ENCODE measurements around the gene TEX2.
"Not testable (repeated sequence)": the region's sequence is repeated elsewhere in the genome, so short reads cannot be mapped to it uniquely, and the experiment has no call there.

TEX2 gene

DNA sequence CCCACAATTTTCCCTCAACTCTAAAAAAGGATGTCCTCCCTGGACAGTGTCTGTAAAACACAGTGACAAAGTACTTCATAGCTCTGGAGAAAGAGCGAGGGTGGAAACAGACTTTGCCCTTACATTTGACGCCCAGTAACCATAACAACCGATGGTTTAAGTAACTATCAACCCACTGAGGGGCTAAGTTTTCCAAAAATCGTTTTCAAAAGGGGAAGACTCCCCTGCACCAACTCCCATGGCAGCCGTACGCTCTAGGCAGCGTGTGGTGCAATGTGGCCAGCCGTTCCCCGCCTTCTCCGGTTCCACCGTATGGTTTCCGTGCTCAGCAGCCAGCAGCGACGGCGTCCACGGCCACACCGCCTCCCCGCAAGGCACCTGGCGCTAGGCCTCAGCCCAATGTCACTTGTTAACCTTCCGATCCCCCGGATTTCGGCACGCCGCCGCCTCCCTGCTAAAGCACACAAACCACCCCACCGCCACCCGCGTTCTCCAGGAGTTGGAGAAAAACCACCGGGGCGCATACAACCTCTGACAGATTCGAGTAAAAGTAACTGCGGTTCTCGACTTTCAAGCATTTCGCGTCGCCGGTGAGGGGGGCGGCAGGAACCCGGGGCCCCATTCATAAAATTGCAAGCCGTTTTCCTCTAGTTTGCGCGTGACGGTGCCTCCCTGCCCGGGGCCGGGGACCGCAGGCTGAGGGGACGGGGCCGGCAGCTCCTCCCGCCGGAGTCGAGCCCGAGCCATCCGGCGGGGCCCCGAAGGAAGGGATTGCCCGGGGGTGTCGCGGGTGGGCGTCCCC is 661 bp downstream of the TEX2 start:
- no peak for DNase-seq

DNA sequence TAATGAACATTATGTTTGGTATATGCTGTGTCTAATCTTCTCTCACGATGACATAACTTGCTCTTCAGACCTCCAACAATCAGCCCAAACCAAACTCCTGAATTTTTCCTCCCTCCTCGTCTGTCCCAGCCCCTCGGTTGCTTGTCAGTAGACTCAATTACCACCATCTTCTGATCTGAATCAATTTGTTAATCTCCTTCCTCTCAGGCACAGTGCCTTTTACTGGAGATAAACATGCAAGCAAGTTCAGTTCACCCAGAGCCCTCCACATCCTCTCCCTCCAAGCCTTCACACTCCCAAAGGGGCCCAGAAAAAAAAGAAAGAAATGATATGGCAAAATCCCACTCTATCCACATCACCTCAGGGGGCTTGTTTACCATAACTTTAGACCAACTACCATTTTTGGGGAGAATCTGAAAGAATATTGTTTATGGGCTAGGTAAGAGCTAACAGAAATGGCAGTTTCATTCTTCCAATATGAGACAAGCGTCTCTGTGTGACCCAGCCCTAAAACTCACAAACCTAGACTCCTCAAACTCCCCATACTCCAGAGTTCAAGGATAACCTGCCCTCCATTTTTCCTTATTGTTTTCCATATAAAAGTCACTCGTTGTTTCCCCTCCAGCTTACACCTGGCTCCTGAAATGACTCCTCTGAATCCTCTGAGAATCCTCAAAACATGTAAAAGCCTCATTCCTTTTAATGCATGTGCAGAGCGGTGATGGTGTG is 1.5 kb downstream of the TEX2 start:
- DNase-seq, result no peak

DNA sequence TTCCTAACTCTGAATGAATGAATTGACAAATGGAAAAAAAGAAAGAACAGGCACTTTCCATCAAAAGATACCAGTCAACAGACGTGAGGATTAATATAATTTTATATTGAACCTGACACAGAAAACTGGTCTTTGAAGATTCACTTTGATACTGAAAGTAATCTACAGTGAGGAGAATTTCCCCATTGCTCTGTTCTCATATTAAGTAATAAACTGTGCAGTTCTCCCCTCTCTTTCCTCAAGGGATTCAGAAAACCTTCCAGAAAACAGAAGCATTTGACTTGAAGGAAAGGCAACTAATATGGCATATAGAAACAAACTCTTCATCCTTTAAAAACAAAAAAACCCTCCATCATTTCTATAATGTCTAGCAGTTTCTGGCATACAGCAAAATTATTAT is 2.2 kb downstream of the TEX2 start:
- DNase-seq, result no peak

DNA sequence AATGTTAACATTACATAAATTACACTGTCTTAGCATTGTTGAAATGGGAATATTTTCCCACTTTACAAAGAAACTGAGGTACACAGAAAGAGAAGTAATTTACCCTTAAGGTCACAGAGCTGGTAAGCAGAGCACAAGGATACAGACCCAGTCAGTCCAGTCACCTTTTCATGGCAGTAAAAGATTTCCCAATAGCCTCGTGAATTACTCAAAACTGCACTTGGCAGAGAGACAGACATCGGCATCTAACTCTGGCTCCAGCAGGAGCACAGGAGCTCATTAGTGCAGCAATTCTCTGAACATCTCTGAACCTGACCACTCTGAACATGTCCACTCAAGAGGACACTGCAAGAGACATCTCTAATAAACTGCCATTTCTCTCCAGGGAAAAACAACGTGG is 3.1 kb downstream of the TEX2 start:
- no peak for DNase-seq

DNA sequence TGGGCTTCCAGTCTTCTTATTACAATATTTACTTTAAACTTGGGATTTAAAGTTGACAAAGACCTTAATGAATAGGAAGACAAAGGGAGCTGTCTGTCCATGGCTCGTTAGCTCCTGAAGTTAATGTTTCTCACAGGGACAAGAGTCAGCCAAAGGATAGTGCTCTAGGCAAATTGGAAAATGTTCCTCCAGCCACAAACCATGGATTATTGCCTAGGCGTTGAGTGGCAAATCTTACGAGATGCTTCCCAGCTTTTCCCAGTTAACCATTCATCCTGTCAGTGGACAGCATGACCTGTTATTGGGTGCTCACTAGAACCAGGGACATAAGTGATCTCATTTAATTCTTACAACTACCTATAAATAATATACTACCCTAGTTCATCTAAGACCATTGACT is 3.6 kb downstream of the TEX2 start:
- DNase-seq, result no peak

DNA sequence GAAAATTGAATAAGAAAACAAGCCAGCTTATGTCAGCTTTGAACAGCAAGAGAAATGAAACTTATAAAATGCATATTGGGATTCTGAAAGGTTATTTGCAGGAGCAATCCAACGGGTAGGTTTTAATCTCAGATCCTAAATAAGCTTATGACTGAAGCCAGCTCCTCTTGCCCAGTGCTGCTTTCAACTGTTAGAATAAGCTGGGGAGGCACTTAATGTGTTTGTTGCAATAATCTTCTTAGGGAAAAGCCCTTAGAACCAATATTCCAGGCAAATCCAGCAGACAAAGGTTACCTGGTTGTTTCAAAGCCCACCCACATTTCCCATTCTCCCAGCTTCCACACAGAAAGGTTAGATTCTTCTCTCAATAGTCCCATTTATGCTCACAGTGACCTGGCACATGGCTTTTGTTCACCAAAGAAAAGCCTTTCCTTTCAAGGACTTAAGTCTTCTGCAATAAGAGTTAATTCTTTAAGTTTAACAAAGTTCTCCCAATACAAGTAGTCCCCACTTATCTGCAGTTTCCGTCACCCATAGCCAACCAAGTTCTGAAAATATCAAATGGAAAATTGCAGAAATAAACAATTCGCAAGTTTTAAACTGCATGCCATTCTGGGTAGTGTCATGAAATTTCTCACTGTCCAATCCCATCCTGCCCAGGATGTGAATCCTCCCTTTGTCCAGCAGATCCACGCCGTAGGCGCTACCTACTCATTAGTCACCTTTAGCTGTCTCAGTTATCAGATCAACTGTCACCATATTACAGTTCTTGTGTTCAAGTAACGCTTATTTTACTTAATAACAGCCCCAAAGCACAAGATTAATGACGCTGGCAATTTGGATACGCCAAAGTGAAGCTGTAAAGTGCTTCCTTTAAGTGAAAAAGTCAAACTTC is 5.9 kb downstream of the TEX2 start:
- no peak for DNase-seq

DNA sequence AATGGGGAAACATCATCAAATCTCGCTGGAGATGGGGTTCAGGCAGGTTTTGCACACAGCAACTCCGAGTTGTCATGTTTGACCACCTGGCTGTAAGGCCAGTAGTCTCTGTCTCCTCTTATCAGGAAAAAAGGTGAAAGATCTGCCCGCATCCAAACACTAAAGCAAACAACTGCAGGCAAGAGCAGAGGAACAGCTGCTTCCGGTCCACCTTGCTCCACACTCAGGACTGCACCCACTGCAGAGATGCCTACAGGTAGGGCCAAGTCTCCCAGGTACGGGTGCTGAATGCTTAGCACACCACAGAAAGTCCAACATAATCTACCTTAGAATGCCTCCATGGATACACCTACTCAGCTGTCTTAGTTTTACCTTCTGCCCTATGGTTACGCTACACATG is 7.3 kb downstream of the TEX2 start:
- DNase-seq, result no peak

DNA sequence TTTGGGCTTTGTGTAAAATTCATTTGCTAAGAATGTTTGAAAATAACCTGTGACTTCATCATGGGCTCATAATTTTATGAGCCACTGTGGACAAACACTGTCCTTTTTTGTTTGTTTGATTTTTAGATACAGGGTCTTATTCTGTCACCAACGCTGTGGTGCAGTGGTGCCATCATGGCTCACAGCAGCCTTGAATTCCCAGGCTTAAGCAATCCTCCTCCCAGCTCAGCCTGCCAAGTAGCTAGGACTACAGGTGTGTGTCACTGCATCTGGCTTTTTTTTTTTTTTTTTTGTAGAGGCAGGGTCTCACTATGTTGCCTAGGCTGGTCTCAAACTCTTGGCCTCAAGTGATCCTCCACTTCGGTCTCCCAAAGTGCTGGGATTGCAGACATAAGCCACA is 8.3 kb downstream of the TEX2 start:
- no peak for DNase-seq

DNA sequence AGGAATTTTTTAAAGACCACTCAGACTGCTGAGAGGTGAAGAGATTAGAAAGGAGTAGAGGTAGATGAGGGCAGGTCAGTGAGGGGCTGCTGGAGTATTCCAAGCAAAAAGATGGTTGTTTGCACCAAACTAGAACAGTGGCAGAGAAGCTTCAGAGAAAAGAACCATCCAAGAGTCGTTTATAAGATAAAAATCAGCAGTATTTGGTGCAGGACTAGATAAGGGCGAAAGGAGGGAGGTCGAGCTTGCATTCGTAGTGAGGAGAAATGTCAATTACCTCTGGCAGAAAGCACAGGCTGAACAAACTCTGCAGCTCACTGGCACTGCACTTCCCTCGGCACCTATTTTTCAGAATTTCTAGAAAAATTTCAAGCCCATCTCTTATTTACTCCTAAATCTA is 9.6 kb downstream of the TEX2 start:
- no peak for DNase-seq

DNA sequence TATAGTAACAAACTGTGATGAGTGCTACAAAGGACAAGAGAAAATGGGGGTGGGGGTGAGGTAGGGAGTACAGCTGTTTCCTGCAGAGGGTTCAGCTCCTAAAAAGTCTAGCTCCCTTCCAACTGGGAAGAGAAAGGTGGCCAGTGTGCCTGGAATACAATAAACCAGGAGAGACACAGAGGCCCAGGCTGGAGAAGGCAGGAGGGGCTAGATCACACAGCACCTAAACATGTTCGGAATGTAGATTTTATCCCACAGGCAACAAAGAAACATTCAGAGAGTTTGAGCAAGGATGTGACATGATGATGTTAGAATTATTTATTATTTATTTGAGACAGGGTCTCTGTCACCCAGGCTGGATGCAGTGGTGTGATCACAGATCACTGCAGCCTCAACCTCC is 10.2 kb downstream of the TEX2 start:
- no peak for DNase-seq

DNA sequence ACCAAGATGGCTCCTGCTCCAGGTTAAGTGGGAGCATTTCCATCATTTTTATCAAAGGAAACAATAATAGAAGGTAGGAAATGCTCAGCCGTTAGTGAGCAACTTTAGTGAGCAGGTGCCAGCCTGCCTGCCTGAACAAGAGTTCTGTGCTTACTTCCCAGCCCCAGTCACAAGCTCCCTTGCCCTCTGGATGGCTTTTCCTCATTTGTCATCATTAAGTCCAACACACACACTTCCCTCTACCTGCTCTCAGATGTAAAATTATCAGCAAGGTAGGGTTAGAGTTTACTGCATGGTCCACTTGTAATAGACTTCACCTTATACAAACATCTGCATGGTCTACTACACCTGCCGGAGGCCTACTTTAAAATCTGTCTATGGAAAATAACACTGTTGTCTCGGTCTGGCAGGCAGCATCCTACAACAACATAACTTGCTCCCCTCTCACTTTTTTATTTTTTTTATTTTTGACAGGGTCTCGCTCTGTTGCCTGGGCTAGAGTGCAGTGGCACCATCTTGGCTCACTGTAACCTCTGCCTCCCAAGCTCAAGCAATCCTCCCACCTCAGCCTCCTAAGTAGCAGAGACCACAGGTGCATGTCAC is 12.7 kb downstream of the TEX2 start:
- no peak for DNase-seq

DNA sequence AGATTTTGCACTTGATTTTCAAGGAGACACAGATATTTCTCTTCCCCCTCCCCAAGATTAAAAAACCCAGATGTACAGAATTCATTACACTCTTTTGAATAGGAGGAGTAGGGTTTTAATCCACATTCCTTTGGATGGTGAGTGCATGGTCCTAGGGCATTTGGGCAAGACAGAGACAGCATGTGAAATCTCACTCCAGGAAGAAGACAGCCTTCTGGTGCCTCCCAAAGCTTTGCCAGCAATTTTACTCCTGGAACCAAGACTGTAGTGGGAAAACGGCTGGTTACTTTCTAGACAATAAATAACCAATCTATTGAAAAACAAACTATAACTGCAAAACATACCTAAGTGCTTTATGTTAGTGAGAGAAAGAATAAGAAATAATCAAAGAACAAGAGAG is 15.2 kb downstream of the TEX2 start:
- DNase-seq, result no peak

DNA sequence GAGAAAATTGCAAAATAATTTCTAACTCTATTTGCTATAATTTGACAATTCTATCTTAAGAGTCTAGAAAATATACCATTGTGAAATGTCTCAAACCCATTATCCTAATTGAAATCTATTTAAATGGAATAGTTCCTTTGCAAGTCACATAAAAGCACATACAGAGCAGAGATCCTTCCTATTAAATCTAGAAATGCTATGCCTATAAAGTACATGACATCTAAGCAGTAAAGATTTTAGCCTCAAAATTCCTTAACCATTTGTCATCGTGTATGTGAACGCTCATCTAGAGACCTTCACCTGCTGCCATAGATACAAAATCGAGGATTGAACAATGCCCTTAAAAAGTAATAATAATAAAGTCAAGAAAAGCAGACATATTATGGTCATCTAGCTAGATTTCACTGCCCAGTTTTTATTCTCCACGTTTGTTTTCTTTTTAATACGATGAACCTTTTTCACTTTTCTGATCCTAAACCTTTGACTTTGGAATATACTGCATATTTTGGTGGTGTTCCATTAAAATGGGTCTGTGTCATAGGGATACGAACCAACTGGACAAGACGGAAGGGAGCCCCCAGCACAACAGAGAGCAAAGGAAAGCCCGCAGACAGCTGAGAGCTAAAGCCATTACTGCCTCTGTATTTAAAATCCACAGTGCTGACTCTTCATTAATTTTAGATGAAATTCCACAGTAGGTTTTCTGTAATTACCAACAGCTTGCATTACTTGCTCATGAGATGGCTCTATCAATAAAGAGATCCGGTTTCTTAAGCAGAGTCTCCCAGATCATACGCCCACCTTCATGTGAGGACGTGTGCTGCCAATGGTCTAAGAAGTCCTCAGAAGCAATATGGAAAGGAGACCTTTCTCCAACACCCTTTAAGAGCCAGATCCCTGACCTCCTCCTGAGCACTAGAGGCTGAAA is 17.6 kb downstream of the TEX2 start:
- DNase-seq, result no peak

DNA sequence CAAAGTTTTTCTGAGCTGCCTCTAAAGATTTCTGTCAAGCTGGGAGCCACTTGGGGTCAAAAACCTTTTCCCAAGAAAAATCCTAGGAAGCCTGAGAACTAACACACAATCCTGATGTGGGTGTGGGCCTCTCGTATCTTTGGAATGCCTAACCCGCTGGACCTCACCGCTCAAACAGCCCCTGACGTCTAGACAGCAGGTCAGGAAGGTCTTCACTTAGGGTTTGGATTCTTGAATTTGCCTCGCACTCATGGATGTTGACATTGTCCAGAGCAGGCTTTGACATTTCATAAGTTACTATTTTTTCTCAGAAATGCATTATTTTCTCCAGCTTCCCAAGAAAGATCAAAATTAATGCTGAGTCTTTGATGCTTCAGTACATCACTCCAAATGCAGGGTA is 18.9 kb downstream of the TEX2 start:
- no peak for DNase-seq

DNA sequence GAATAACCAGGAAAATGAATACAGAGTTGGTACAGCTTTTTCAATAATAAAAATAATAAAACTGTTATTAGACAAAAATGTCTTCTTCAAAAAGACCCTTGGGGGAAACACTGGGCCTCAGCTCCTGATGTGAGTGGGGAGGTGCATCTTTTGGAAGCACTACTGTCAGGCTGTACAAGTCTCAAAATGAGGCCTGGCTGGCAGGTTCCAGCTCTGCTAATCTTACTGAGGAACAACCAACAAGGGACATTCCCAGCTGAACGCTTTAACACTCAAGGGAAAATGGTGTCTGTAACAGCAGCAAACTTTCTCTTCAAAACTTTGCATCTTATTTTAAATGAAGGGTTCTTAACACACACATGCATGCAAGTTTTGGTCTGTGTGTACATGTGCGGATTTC is 19.7 kb downstream of the TEX2 start:
- no peak for DNase-seq

DNA sequence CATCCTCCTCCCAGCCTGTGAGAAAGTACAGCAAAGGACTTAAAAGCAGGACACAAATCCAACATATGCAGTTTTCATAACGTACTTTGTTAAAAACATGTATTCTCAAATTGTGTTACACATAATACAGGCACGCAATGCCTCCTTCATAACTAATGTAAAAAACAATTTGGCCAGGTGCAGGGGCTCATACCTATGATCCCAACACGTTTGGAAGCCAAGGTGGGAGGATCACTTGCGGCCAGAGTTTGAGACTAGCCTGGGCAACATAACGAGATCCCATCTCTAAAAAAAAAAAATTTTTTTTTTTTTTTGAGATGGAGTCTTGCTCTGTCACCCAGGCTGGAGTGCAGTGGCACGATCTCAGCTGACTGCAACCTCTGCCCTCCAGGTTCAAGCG is 20.4 kb downstream of the TEX2 start:
- no peak for DNase-seq

DNA sequence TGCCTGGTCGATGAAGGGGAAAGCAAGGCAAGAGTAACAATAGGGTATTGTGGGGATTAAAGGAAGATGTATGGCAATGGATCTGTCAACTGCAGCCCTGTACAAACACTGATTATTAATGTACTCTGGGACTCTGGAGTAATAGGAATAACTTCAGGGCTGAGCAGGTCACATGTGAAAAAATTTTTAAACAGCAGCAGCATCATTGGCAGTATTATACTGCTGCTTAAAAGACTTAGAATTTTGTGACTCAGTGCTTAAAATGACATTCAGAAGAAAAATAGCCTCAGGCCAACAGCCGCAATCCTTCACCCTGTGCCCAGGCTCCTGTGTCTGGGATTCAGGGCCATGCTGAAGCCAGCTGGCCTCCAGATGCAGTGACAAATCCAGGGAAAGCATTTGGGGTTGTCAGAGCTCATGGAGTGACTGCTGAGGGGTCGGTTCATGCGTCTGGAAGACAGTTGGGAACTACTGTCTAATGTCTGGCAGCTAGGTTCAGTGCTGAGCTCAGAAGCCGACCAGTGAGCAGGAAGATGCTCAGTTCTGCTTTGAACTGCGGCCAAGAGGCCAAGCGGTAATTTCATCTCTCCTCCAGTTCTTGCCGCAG is 22.2 kb downstream of the TEX2 start:
- no peak for DNase-seq

DNA sequence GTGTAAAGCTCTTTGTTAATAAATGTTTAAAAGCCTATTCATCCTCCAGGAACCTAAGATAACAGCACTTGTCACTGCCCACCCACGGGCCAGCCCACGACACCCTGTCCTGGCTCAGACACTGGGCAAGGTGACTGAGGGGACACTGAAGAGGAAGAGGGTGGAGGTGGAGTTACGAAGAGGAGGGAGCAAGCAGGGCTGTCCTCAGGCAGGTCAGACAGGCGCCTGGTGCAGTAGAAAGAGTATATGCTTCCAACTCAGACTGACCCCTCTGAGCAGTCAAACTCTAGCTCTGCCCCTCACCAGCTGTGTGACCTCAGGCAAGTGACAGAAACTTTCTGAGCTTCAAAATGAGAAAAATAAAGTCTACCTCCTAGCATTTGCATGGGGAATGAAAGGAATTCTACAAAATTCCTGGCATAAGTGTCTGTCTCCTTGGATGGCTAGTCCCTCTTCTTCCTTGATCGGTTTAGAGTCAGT is 22.8 kb downstream of the TEX2 start:
- DNase-seq, result no peak

DNA sequence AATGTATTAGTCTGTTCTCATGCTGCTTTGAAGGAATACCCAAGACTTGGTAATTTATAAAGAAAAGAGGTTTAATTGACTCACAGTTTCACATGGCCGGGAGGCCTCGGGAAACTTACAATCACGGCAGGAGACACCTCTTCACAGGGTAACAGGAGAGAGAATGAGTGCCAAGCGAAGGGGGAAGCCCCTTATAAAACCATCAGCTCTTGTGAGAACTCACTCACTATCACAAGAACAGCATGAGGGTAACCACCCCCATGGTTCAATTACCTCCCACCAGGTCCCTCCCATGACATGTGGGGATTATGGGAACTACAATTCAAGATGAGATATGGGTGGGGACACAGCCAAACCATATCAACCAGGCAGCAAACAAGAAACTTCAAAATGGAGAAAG is 24.6 kb downstream of the TEX2 start:
- DNase-seq, result not testable (repeated sequence)

DNA sequence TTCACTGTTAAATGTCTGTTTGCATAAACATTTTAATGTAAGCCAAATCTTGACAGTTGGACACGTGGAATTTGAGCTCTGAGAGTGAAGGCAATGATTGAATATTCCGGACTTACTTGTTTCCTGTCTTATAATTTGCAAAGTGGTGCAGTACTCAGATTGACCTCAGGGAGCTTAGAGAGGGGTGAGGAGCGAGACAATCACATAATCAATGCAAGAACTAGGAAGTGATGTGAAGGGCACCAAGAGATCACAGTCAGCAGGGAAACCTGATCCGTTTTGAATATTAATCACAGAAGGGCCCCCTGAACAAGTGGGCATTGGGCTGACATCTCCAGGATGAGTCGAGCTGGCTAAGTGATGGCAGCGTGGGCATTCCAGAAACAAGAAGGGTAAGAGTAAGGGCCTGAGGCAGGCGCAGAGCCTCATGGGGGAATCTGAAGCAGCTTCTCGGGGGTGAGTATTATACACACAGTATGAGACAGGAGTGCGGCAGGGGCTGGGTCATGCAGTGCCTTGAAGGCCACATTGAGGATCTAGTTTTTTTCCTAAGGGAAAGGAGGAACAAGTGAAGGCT is 26.1 kb downstream of the TEX2 start:
- DNase-seq, result no peak

DNA sequence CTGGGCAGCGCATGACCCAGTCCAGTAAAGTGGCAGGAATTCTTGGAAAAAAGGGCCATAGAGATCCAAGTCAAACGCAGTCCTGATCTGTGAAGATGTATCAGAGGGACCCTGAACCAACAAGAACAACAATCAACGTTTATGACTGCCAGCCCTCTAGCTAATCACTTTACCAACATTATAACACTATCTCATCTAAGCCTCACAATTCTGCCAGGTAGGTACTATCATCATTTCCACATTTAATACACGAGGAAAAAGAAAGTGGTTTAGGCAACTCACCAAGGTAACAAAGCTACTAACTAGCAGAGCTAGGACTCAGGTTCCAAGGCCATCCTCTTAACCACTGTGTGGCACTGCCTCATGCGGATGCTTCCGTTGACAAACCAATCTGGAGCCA is 28.1 kb downstream of the TEX2 start:
- DNase-seq, result no peak
